ENCODE results near the gene TACC2. TPM values are rescaled to one million over a fixed set of nuclear protein-coding genes. Genes with fewer than 3 reads are reported as not detected.

Gene TACC2
- total and polyA plus RNA-seq, 2 experiments from 2014 or later, result 4.3 to 16.7 TPM

DNA sequence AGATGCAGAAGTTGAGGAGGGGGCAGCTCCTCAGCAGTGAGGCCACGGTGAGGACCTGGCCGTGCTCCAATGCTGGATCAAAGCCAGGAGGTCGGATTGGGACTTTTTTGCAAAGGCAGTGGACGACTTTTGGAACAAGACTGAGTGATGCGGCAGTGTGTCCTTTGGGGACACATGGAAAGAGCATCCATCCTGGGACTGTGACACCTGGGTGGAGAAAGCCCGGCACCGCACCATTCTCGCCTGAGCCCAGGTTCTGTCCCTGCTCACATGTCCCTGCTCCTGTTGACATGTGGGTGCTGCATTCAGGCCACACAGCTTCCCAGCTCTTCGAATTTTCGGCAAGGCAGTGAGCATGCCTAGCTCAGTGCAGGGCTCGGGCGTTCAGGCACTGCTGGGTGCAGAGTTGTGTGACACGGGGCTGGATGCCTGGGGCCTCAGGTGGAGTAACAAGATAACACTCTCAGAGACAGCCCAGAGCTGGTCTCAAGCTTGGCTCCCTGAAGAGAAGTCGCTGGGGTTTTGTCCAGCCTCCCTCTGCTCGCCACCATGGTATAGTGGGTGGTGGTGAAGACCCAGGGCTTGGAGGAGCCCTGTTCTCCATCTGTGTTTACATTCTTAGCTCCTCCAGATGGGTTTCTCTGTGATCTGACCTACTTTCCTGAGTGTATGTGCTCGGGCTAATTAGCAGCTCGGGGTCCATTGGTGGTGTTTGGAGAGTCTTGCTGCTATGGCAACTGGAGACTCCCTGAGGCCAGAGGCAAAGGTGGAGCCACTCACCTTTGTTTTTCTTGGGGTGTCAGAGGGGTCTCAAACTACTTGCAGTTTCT, 170.4 kb downstream of the TACC2 start:
- 78 to 81% methylated on average over 17 of the region's 17 CpGs for WGBS, 2 experiments (ENCODE audit: low coverage in 1 of 2, low lambda C conversion rate in 2 of 2, missing lambda C conversion rate in 2 of 2)
- H3K9me2 ChIP-seq (ENCODE audit: insufficient read depth), result no peaks in the 10 kb centered on the region
- no peak overlapping the region for H3K4me2 ChIP-seq (ENCODE audit: unreplicated experiment)
- no peak overlapping the region for H3K27ac ChIP-seq
- peaks cover 13% of the 10 kb centered on the region for H3K4me1 ChIP-seq (ENCODE audit: insufficient read depth)
- H3K9ac ChIP-seq, result no peak overlapping the region
- H3K36me3 ChIP-seq (ENCODE audit: low read depth), result no peaks in the 10 kb centered on the region
- H4K20me1 ChIP-seq (ENCODE audit: insufficient read depth), result no peaks in the 10 kb centered on the region
- TF ChIP-seq EZH2phosphoT487 (IDR thresholded peaks at IDR 0.05; ENCODE audit: insufficient read depth, low read depth) (no peak), EZH2 (IDR thresholded peaks at IDR 0.05; ENCODE audit: insufficient read depth, poor library complexity, severe bottlenecking) (no peak)
- in situ Hi-C loops (cut with MboI), result no loop called here
- no peak overlapping the region for H3K4me3 ChIP-seq
- no peak for DNase-seq
- no peaks in the 10 kb centered on the region for H3K27me3 ChIP-seq (replicated peaks; ENCODE audit: insufficient read depth)
- H3K79me2 ChIP-seq (ENCODE audit: insufficient read depth), result peaks cover 4% of the 10 kb centered on the region
- peaks cover 9% of the 10 kb centered on the region for H3F3A ChIP-seq (ENCODE audit: insufficient read depth)
- no peak overlapping the region for H2AFZ ChIP-seq
- no peaks in the 10 kb centered on the region for H3K9me3 ChIP-seq (ENCODE audit: low read depth)

GRCh38 chr10:122161795-122162194, 172.8 kb downstream of the TACC2 start:
- in situ Hi-C loops (cut with MboI), result no loop called here
- no peaks in the 10 kb centered on the region for H3K36me3 ChIP-seq (ENCODE audit: low read depth)
- H2AFZ ChIP-seq, result no peak overlapping the region
- no peak overlapping the region for H3K27ac ChIP-seq
- no peak overlapping the region for H3K4me2 ChIP-seq (ENCODE audit: unreplicated experiment)
- TF ChIP-seq EZH2 (IDR thresholded peaks at IDR 0.05; ENCODE audit: insufficient read depth, poor library complexity, severe bottlenecking) (no peak), EZH2phosphoT487 (IDR thresholded peaks at IDR 0.05; ENCODE audit: insufficient read depth, low read depth) (no peak)
- peaks cover 4% of the 10 kb centered on the region for H3K79me2 ChIP-seq (ENCODE audit: insufficient read depth)
- H3K9me3 ChIP-seq (ENCODE audit: low read depth), result no peaks in the 10 kb centered on the region
- no peaks in the 10 kb centered on the region for H3K27me3 ChIP-seq (replicated peaks; ENCODE audit: insufficient read depth)
- no peaks in the 10 kb centered on the region for H3F3A ChIP-seq (ENCODE audit: insufficient read depth)
- no peak for DNase-seq
- no peak overlapping the region for H3K4me3 ChIP-seq
- no peaks in the 10 kb centered on the region for H3K9me2 ChIP-seq (ENCODE audit: insufficient read depth)
- 89 to 91% methylated on average over 8 of the region's 8 CpGs for WGBS, 2 experiments (ENCODE audit: low coverage in 1 of 2, low lambda C conversion rate in 2 of 2, missing lambda C conversion rate in 2 of 2)
- H4K20me1 ChIP-seq (ENCODE audit: insufficient read depth), result no peaks in the 10 kb centered on the region
- H3K4me1 ChIP-seq (ENCODE audit: insufficient read depth), result no peaks in the 10 kb centered on the region
- no peak overlapping the region for H3K9ac ChIP-seq

GRCh38 chr10:122162671-122163173, 173.8 kb downstream of the TACC2 start:
- in situ Hi-C loops (cut with MboI), result no loop called here
- H2AFZ ChIP-seq, result no peak overlapping the region

GRCh38 chr10:122163174-122164022, 174.4 kb downstream of the TACC2 start:
- H3K4me2 ChIP-seq (ENCODE audit: unreplicated experiment), result peak overlapping the region; percentile 60
- no peaks in the 10 kb centered on the region for H3K4me1 ChIP-seq (ENCODE audit: insufficient read depth)
- H3K36me3 ChIP-seq (ENCODE audit: low read depth), result no peaks in the 10 kb centered on the region
- H4K20me1 ChIP-seq (ENCODE audit: insufficient read depth), result no peaks in the 10 kb centered on the region
- no peak overlapping the region for H3K27ac ChIP-seq
- no peaks in the 10 kb centered on the region; the same call in none of the 2 replicates for H3K79me2 ChIP-seq (ENCODE audit: insufficient read depth)
- in situ Hi-C loops (cut with MboI), result no loop called here
- H3K9me2 ChIP-seq (ENCODE audit: insufficient read depth), result no peaks in the 10 kb centered on the region
- WGBS, 2 experiments (ENCODE audit: low coverage in 1 of 2, low lambda C conversion rate in 2 of 2, missing lambda C conversion rate in 2 of 2), result 13 to 15% methylated on average over 58 to 79 of the region's 89 CpGs
- H3K27me3 ChIP-seq (replicated peaks; ENCODE audit: insufficient read depth), result no peaks in the 10 kb centered on the region
- TF ChIP-seq EZH2phosphoT487 (IDR thresholded peaks at IDR 0.05; ENCODE audit: insufficient read depth, low read depth) (no peak), EZH2 (IDR thresholded peaks at IDR 0.05; ENCODE audit: insufficient read depth, poor library complexity, severe bottlenecking) (no peak)
- DNase-seq, result peak; percentile 71
- no peaks in the 10 kb centered on the region for H3K9me3 ChIP-seq (ENCODE audit: low read depth)
- H2AFZ ChIP-seq, result peak overlapping the region; percentile 23
- peak overlapping the region; percentile 53 for H3K9ac ChIP-seq
- H3F3A ChIP-seq (ENCODE audit: insufficient read depth), result no peaks in the 10 kb centered on the region
- H3K4me3 ChIP-seq, result peak overlapping the region; percentile 69

More at GRCh38 chr10:122162671-122163173, 173.8 kb downstream of the TACC2 start:
- 90 to 92% methylated on average over 16 of the region's 16 CpGs for WGBS, 2 experiments (ENCODE audit: low coverage in 1 of 2, low lambda C conversion rate in 2 of 2, missing lambda C conversion rate in 2 of 2)
- Histone ChIP-seq H3K79me2 (ENCODE audit: insufficient read depth) (no peaks in the 10 kb centered on the region; the same call in none of the 2 replicates), H3F3A (ENCODE audit: insufficient read depth) (no peaks in the 10 kb centered on the region), H3K4me1 (ENCODE audit: insufficient read depth) (no peaks in the 10 kb centered on the region), H3K27ac (no peak overlapping the region), H3K9me3 (ENCODE audit: low read depth) (no peaks in the 10 kb centered on the region), H3K36me3 (ENCODE audit: low read depth) (no peaks in the 10 kb centered on the region), H3K9me2 (ENCODE audit: insufficient read depth) (no peaks in the 10 kb centered on the region), H3K9ac (no peak overlapping the region), H4K20me1 (ENCODE audit: insufficient read depth) (no peaks in the 10 kb centered on the region), H3K4me2 (ENCODE audit: unreplicated experiment) (no peak overlapping the region), H3K27me3 (replicated peaks; ENCODE audit: insufficient read depth) (no peaks in the 10 kb centered on the region), H3K4me3 (peak overlapping the region; percentile 69; the same call in 1 of the 2 replicates)
- DNase-seq, result no peak
- no peak for TF ChIP-seq EZH2 (IDR thresholded peaks at IDR 0.05; ENCODE audit: insufficient read depth, poor library complexity, severe bottlenecking)
- no peak for TF ChIP-seq EZH2phosphoT487 (IDR thresholded peaks at IDR 0.05; ENCODE audit: insufficient read depth, low read depth)
